ENCODE results near the gene TMPRSS11D. TPM values are rescaled to one million over a fixed set of nuclear protein-coding genes. Genes with fewer than 3 reads are reported as not detected.

TMPRSS11D gene
- total and polyA plus RNA-seq, 2 experiments from 2014 or later, result 0.27 TPM; not detected in 1

GRCh38 chr4:67785528-67785927, 98.3 kb downstream of the TMPRSS11D start:
- TF ChIP-seq CTCF (IDR thresholded peaks at IDR 0.05; ENCODE audit: low read depth, low read length), result no peak
- Histone ChIP-seq H3K4me3 (no peak overlapping the region), H3K36me3 (no peaks in the 10 kb centered on the region), H3K9me3 (ENCODE audit: low read depth) (no peaks in the 10 kb centered on the region), H3K27me3 (no peaks in the 10 kb centered on the region), H3K27ac (no peak overlapping the region), H3K4me1 (ENCODE audit: low read depth) (no peaks in the 10 kb centered on the region)
- DNase-seq (ENCODE audit: low read depth in 1 of 2, low spot score in 1 of 2), result no peak

- no peak for TF ChIP-seq CTCF (IDR thresholded peaks at IDR 0.05; ENCODE audit: low read depth, low read length)
- Histone ChIP-seq H3K4me1 (ENCODE audit: low read depth) (peaks cover 8% of the 10 kb centered on the region), H3K4me3 (no peak overlapping the region), H3K27me3 (no peaks in the 10 kb centered on the region), H3K9me3 (ENCODE audit: low read depth) (no peaks in the 10 kb centered on the region), H3K36me3 (no peaks in the 10 kb centered on the region), H3K27ac (no peak overlapping the region)
- DNase-seq (ENCODE audit: low read depth in 1 of 2, low spot score in 1 of 2), result no peak
Measured at GRCh38 chr4:67779631-67780030, 104.2 kb downstream of the TMPRSS11D start.

GRCh38 chr4:67776746-67777145, 107.1 kb downstream of the TMPRSS11D start:
- Histone ChIP-seq H3K9me3 (ENCODE audit: low read depth) (no peaks in the 10 kb centered on the region), H3K36me3 (no peaks in the 10 kb centered on the region), H3K27me3 (no peaks in the 10 kb centered on the region), H3K27ac (peak overlapping the region; percentile 8), H3K4me3 (no peak overlapping the region), H3K4me1 (ENCODE audit: low read depth) (peaks cover 8% of the 10 kb centered on the region)
- no peak for TF ChIP-seq CTCF (IDR thresholded peaks at IDR 0.05; ENCODE audit: low read depth, low read length)
- peak in 1 of 2 donors; percentile 26 for DNase-seq (ENCODE audit: low read depth in 1 of 2, low spot score in 1 of 2)

Other genes with a start within 250 kb of the TMPRSS11D start
- 40.6 and 75.2 TPM in 2 replicates for gene UBA6, start 182.8 kb downstream of the TMPRSS11D start, total RNA-seq
- gene UBA6, start 182.8 kb downstream of the TMPRSS11D start, polyA plus RNA-seq, result 17.9 and 19.8 TPM in 2 replicates
- gene GNRHR, start 129.6 kb downstream of the TMPRSS11D start, total RNA-seq, result not detected in 2 replicates
- 0.22 TPM in 1 of 2 replicates, not detected in the other for gene GNRHR, start 129.6 kb downstream of the TMPRSS11D start, polyA plus RNA-seq
- gene TMPRSS11A, start 79.5 kb upstream of the TMPRSS11D start, total RNA-seq, result not detected in 2 replicates
- gene TMPRSS11A, start 79.5 kb upstream of the TMPRSS11D start, polyA plus RNA-seq, result 0.15 TPM in 1 of 2 replicates, not detected in the other
- not detected in 2 replicates for gene TMPRSS11F, start 245.9 kb upstream of the TMPRSS11D start, total RNA-seq
- gene TMPRSS11F, start 245.9 kb upstream of the TMPRSS11D start, polyA plus RNA-seq, result not detected in 2 replicates

All from cardiac muscle cell (in vitro differentiated cells and primary cell).